ENCODE data around the gene PMM1. TPM values are rescaled to one million over a fixed set of nuclear protein-coding genes. Genes with fewer than 3 reads are reported as not detected.
A peak's percentile ranks its signal among the peaks of the same experiment; 100 is the strongest.
"Not testable (repeated sequence)": the region's sequence is repeated elsewhere in the genome, so short reads cannot be mapped to it uniquely, and the experiment has no call there.

PMM1 gene
- 10 to 100 TPM; 35.3 to 35.6 TPM for total RNA-seq

- H3K4me3 Mint-ChIP-seq: peak within 1 kb of the TSS; percentile 93
- peaks cover 4% of the 10 kb centered on the region for H3K36me3 Mint-ChIP-seq (ENCODE audit: low read depth)
- H3K9me3 Mint-ChIP-seq: no peaks in the 10 kb centered on the region
- H3K27me3 Mint-ChIP-seq (ENCODE audit: low read depth): no peaks in the 10 kb centered on the region
- peak within 1 kb of the TSS; percentile 84 for H3K27ac Mint-ChIP-seq
- peak; percentile 100 for DNase-seq
- H3K4me1 Mint-ChIP-seq (ENCODE audit: low read depth): peaks cover 12% of the 10 kb centered on the region
- CTCF ChIA-PET: interaction anchor here (0.5 to 1.5 kb wide), 4 partner anchors 26 to 46 kb away, joined by 3 to 7 read pairs (median 4); partner anchors contain the start of gene POLR3H
- intact Hi-C loops (cut with micrococcal nuclease): loop anchor here (1.0 to 2.0 kb wide), 7 partner anchors 32 to 638 kb away; partner anchors contain the start of genes DESI1, PHF5A, POLR3H and RANGAP1
Observed at GRCh38 chr22:41589391-41590241, at the start of gene PMM1. Gene PMM1 (minus strand): TSS chr22:41589840. CDS start chr22:41589805, 35 bp downstream.

- Mint-ChIP-seq H3K27ac (no peak overlapping the region), H3K4me1 (ENCODE audit: low read depth) (peaks cover 3% of the 10 kb centered on the region), H3K9me3 (no peaks in the 10 kb centered on the region), H3K4me3 (no peak overlapping the region), H3K27me3 (ENCODE audit: low read depth) (no peaks in the 10 kb centered on the region), H3K36me3 (ENCODE audit: low read depth) (peaks cover 43% of the 10 kb centered on the region)
- intact Hi-C loops (cut with micrococcal nuclease): no loop called here
- CTCF ChIA-PET: no interaction called here
- DNase-seq: no peak
Observed at GRCh38 chr22:41638748-41639147, 49.1 kb upstream of the PMM1 start.

GRCh38 chr22:41638124-41638523, 48.5 kb upstream of the PMM1 start:
- Mint-ChIP-seq H3K4me1 (ENCODE audit: low read depth) (peaks cover 3% of the 10 kb centered on the region), H3K36me3 (ENCODE audit: low read depth) (peaks cover 46% of the 10 kb centered on the region), H3K4me3 (no peak overlapping the region), H3K27me3 (ENCODE audit: low read depth) (no peaks in the 10 kb centered on the region), H3K9me3 (no peaks in the 10 kb centered on the region), H3K27ac (no peak overlapping the region)
- no peak for DNase-seq
- intact Hi-C loops (cut with micrococcal nuclease): no loop called here
- CTCF ChIA-PET: no interaction called here

GRCh38 chr22:41637623-41638022, 48.0 kb upstream of the PMM1 start:
- H3K36me3 Mint-ChIP-seq (ENCODE audit: low read depth): peaks cover 42% of the 10 kb centered on the region
- DNase-seq; CTCF ChIA-PET; H3K9me3 Mint-ChIP-seq; H3K4me1 Mint-ChIP-seq (ENCODE audit: low read depth); H3K4me3 Mint-ChIP-seq; H3K27me3 Mint-ChIP-seq (ENCODE audit: low read depth); H3K27ac Mint-ChIP-seq; intact Hi-C loops (cut with micrococcal nuclease): not testable (repeated sequence)

- Mint-ChIP-seq H3K4me3 (no peak overlapping the region), H3K27ac (no peak overlapping the region), H3K9me3 (no peaks in the 10 kb centered on the region), H3K4me1 (ENCODE audit: low read depth) (peaks cover 3% of the 10 kb centered on the region), H3K36me3 (ENCODE audit: low read depth) (peaks cover 40% of the 10 kb centered on the region), H3K27me3 (ENCODE audit: low read depth) (no peaks in the 10 kb centered on the region)
- DNase-seq: no peak
- CTCF ChIA-PET: interaction anchor here (1.0 kb wide), 2 partner anchors 28 to 30 kb away, joined by 3 to 4 read pairs; no protein-coding TSS in a partner anchor
- intact Hi-C loops (cut with micrococcal nuclease): no loop called here
Observed at GRCh38 chr22:41636467-41636866, 46.8 kb upstream of the PMM1 start.

- intact Hi-C loops (cut with micrococcal nuclease); H3K27me3 Mint-ChIP-seq (ENCODE audit: low read depth); H3K9me3 Mint-ChIP-seq; CTCF ChIA-PET; H3K4me1 Mint-ChIP-seq (ENCODE audit: low read depth); H3K27ac Mint-ChIP-seq; DNase-seq; H3K4me3 Mint-ChIP-seq: not testable (repeated sequence)
- H3K36me3 Mint-ChIP-seq (ENCODE audit: low read depth): peaks cover 41% of the 10 kb centered on the region
Observed at GRCh38 chr22:41634610-41635009, 45.0 kb upstream of the PMM1 start.

GRCh38 chr22:41631615-41632014, 42.0 kb upstream of the PMM1 start:
- DNase-seq; CTCF ChIA-PET; intact Hi-C loops (cut with micrococcal nuclease); H3K27ac Mint-ChIP-seq; H3K9me3 Mint-ChIP-seq; H3K27me3 Mint-ChIP-seq (ENCODE audit: low read depth); H3K4me3 Mint-ChIP-seq: not testable (repeated sequence)
- peaks cover 22% of the 10 kb centered on the region for H3K4me1 Mint-ChIP-seq (ENCODE audit: low read depth)
- peaks cover 55% of the 10 kb centered on the region for H3K36me3 Mint-ChIP-seq (ENCODE audit: low read depth)

GRCh38 chr22:41631115-41631514, 41.5 kb upstream of the PMM1 start:
- CTCF ChIA-PET; DNase-seq; intact Hi-C loops (cut with micrococcal nuclease); H3K4me3 Mint-ChIP-seq; H3K9me3 Mint-ChIP-seq; H3K27me3 Mint-ChIP-seq (ENCODE audit: low read depth); H3K27ac Mint-ChIP-seq: not testable (repeated sequence)
- Mint-ChIP-seq H3K4me1 (ENCODE audit: low read depth) (peaks cover 22% of the 10 kb centered on the region), H3K36me3 (ENCODE audit: low read depth) (peaks cover 52% of the 10 kb centered on the region)

- Mint-ChIP-seq H3K27ac (no peak overlapping the region), H3K4me1 (ENCODE audit: low read depth) (peaks cover 42% of the 10 kb centered on the region), H3K27me3 (ENCODE audit: low read depth) (no peaks in the 10 kb centered on the region), H3K9me3 (peaks cover 1% of the 10 kb centered on the region), H3K4me3 (no peak overlapping the region), H3K36me3 (ENCODE audit: low read depth) (peaks cover 55% of the 10 kb centered on the region)
- DNase-seq: no peak
- intact Hi-C loops (cut with micrococcal nuclease): no loop called here
- CTCF ChIA-PET: no interaction called here
Observed at GRCh38 chr22:41625577-41625976, 35.9 kb upstream of the PMM1 start.

GRCh38 chr22:41621911-41622179, 32.2 kb upstream of the PMM1 start:
- no peak for DNase-seq
- Mint-ChIP-seq H3K4me3 (peak overlapping the region; percentile 98), H3K27me3 (ENCODE audit: low read depth) (no peaks in the 10 kb centered on the region), H3K36me3 (ENCODE audit: low read depth) (peaks cover 33% of the 10 kb centered on the region), H3K4me1 (ENCODE audit: low read depth) (peaks cover 51% of the 10 kb centered on the region), H3K9me3 (peaks cover 3% of the 10 kb centered on the region), H3K27ac (peak overlapping the region; percentile 98)
- intact Hi-C loops (cut with micrococcal nuclease): loop anchor here (1.0 to 5.0 kb wide), 13 partner anchors 33 to 531 kb away; partner anchors contain the start of genes ACO2, L3MBTL2, PMM1 and POLR3H
- CTCF ChIA-PET: interaction anchor here (1.1 to 1.5 kb wide), 2 partner anchors 19 to 45 kb away, joined by 3 read pairs; no protein-coding TSS in a partner anchor

- CTCF ChIA-PET: interaction anchor here (0.5 to 1.5 kb wide), 4 partner anchors 18 to 126 kb away, joined by 3 to 4 read pairs (median 4); partner anchors contain the start of gene SNU13
- Mint-ChIP-seq H3K36me3 (ENCODE audit: low read depth) (peaks cover 32% of the 10 kb centered on the region), H3K4me3 (peak within 1 kb of the TSS; percentile 98), H3K9me3 (peaks cover 3% of the 10 kb centered on the region), H3K27me3 (ENCODE audit: low read depth) (no peaks in the 10 kb centered on the region), H3K27ac (peak within 1 kb of the TSS; percentile 98), H3K4me1 (ENCODE audit: low read depth) (peaks cover 56% of the 10 kb centered on the region)
- intact Hi-C loops (cut with micrococcal nuclease): loop anchor here (1.0 to 5.0 kb wide), 13 partner anchors 32 to 530 kb away; partner anchors contain the start of genes ACO2, L3MBTL2, PMM1 and POLR3H
- peak; percentile 100 for DNase-seq
Observed at GRCh38 chr22:41621099-41621910, 31.7 kb upstream of the PMM1 start, which contains the start of gene XRCC6. Gene XRCC6 (plus strand): TSS chr22:41621295. CDS start chr22:41622005, 710 bp downstream.

- H3K9me3 Mint-ChIP-seq: peaks cover 3% of the 10 kb centered on the region
- H3K27ac Mint-ChIP-seq: peak within 1 kb of the TSS; percentile 98
- DNase-seq: no peak
- no peaks in the 10 kb centered on the region for H3K27me3 Mint-ChIP-seq (ENCODE audit: low read depth)
- H3K4me3 Mint-ChIP-seq: peak within 1 kb of the TSS; percentile 98
- H3K36me3 Mint-ChIP-seq (ENCODE audit: low read depth): peaks cover 32% of the 10 kb centered on the region
- intact Hi-C loops (cut with micrococcal nuclease): loop anchor here (1.0 to 5.0 kb wide), 13 partner anchors 31 to 529 kb away; partner anchors contain the start of genes ACO2, L3MBTL2, PMM1 and POLR3H
- CTCF ChIA-PET: interaction anchor here (0.5 to 1.5 kb wide), 4 partner anchors 18 to 127 kb away, joined by 3 to 4 read pairs (median 3); partner anchors contain the start of gene SNU13
- peaks cover 57% of the 10 kb centered on the region for H3K4me1 Mint-ChIP-seq (ENCODE audit: low read depth)
Observed at GRCh38 chr22:41620589-41621098, 31.0 kb upstream of the PMM1 start, which contains the start of gene DESI1. Gene DESI1 (minus strand): TSS chr22:41621043. CDS start chr22:41620839, 204 bp downstream.
